K562 (cell line): ENCODE data around the gene MYOM1. TPM values are rescaled to one million over a fixed set of nuclear protein-coding genes. Genes with fewer than 3 reads are reported as not detected.

ENCODE experiments used
- BRD4 ChIP-seq: fragments of 200-600 bp; sonication (generic); IDR thresholded peaks from 2 replicates; pipeline ENCODE4 v1.6.1; 2017; ENCODE audit warnings: inconsistent platforms
- JUND ChIP-seq, 2 experiments: IDR thresholded peaks; 2 replicates in 1 of 2; 3 replicates in 1 of 2; pipeline ENCODE4 v1.6.1; 2011; ENCODE audit warnings: borderline replicate concordance in 2 of 2, low read depth in 2 of 2, low read length in 2 of 2, improper control_type of control experiment in 1 of 2, missing biosample characterization in 1 of 2, missing genetic modification characterization in 1 of 2, missing genetic modification reagents in 1 of 2
- MAFF ChIP-seq: IDR thresholded peaks from 2 replicates; pipeline ENCODE4 v1.6.1; 2012; ENCODE audit warnings: low read length, improper control_type of control experiment
- NR2C1 ChIP-seq, 2 experiments: fragments of 450-650 bp; IDR thresholded peaks; 2 replicates each; pipeline ENCODE4 v1.6.1; 2017; ENCODE audit warnings: mild to moderate bottlenecking in 2 of 2, antibody characterized with exemption in 1 of 2, inconsistent platforms in 1 of 2, missing compliant biosample characterization in 1 of 2, missing genetic modification characterization in 1 of 2
- NUFIP1 ChIP-seq: fragments of 450-650 bp; IDR thresholded peaks from 2 replicates; pipeline ENCODE4 v1.6.1; 2018; ENCODE audit not compliant: partially characterized antibody
- PYGO2 ChIP-seq: fragments of 450-650 bp; IDR thresholded peaks from 2 replicates; pipeline ENCODE4 v1.6.1; 2016; ENCODE audit warnings: mild to moderate bottlenecking, missing genetic modification characterization, moderate library complexity, missing compliant biosample characterization
- TRIM24 ChIP-seq, 2 experiments: fragments of 450-650 bp; IDR thresholded peaks; 2 replicates each; pipeline ENCODE4 v1.6.1; 2016
- ZNF644 ChIP-seq: fragments of 200-800 bp; sonication (Bioruptor generic); IDR thresholded peaks from 2 replicates; pipeline ENCODE4 v1.6.1; 2016; ENCODE audit warnings: low read depth, missing genetic modification characterization, missing compliant biosample characterization
- polyA plus RNA-seq, 8 experiments: library from polyadenylated mRNA; depleted of rRNA in 4 of 8; stranded (reverse) in 5 of 8; unstranded in 3 of 8; fragments of >200 nt; fragmentation: Nextera tagmentation in 2 of 8; fragmentation: Illumina TruSeq in 1 of 8; extraction: Ambion mirVana in 2 of 8; extraction: Trizol in 1 of 8; gene quantifications; 2 replicates each; pipeline versions ENCODE4 v1.2.1 to v1.2.3, GENCODE V29; 2011 to 2014; ENCODE audit warnings: inconsistent platforms in 1 of 8, missing spikeins in 1 of 8
- total RNA-seq, 7 experiments: library from RNA; depleted of rRNA in 6 of 7; stranded (reverse); fragments of >200 nt in 6 of 7; fragmentation: Illumina TruSeq in 2 of 7; extraction: Trizol in 2 of 7; gene quantifications; 2 replicates each; pipeline versions ENCODE4 v1.2.1 to v1.2.3, GENCODE V29; 2011 to 2021; ENCODE audit warnings: low replicate concordance in 1 of 7
- TF ChIP-seq, protein P1 (sequence below): sonication (generic); formaldehyde crosslinking; IDR thresholded peaks from 2 replicates; pipeline ENCODE4 v1.8.0; 2022; ENCODE audit warnings: missing genetic modification reagents, mild to moderate bottlenecking, borderline replicate concordance
- TF ChIP-seq, protein P2 (sequence below), 2 experiments: fragments of 450-650 bp; IDR thresholded peaks; 2 replicates each; pipeline ENCODE4 v1.6.1; 2018; ENCODE audit warnings: mild to moderate bottlenecking in 2 of 2, low read depth in 1 of 2; ENCODE audit not compliant: partially characterized antibody in 2 of 2
- TF ChIP-seq, protein P3 (sequence below), 2 experiments: fragments of 450-650 bp; conservative IDR thresholded peaks; 2 replicates each; pipeline ENCODE4 v1.6.1; 2017; ENCODE audit warnings: mild to moderate bottlenecking in 2 of 2, moderate library complexity in 2 of 2
- TF ChIP-seq, protein P4 (sequence below): sonication (generic); formaldehyde crosslinking; IDR thresholded peaks from 2 replicates; pipeline ENCODE4 v1.8.1; 2023; ENCODE audit warnings: mild to moderate bottlenecking, missing genetic modification reagents
- TF ChIP-seq, protein P5 (sequence below), 2 experiments: fragments of 250-450 bp in 1 of 2; fragments of 450-650 bp in 1 of 2; sonication (Bioruptor Pico) in 1 of 2; IDR thresholded peaks; 2 replicates each; pipeline versions ENCODE4 v1.6.1 to v1.8.0; 2016 to 2021; ENCODE audit warnings: mild to moderate bottlenecking in 2 of 2, moderate library complexity in 2 of 2, missing compliant biosample characterization in 1 of 2, missing genetic modification characterization in 1 of 2

The MYOM1 gene
- total and polyA plus RNA-seq, 9 of the 15 experiments (the other 6 are each of a cell fraction or from before 2014, with no cell fraction given) = 0.01 to 0.62 (median 0.25) TPM

DNA sequence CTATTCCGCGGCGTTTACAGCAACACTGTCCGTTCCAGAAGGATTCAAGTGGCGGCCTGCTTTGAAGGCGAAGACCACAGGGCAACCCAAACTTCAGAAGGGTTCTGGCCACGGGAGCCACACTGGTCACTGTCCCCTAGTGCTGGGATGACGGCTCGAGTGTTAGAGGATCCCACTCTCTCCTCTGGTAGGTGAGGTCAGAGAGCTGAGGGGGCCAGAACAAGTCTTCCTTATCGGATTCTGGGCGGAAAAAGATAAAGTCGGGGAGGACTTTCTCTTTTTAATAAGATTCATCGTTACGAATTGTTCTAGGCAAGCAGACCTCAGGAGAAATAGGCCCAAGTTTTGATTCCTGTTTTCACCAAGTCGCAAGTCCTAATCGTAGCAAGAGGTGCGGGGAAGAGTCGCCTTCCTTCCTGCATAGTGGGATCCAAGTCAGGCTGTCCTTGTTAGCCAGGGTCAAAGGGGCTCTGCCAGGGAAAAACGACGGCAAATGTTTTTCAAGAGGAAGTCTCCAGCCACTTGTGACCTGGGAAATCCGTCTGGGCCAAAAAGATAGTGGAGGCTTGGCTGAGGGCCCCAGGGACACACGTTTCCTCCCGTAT, 27.0 kb upstream of the MYOM1 start (continued):
- TF ChIP-seq, protein P1, sequence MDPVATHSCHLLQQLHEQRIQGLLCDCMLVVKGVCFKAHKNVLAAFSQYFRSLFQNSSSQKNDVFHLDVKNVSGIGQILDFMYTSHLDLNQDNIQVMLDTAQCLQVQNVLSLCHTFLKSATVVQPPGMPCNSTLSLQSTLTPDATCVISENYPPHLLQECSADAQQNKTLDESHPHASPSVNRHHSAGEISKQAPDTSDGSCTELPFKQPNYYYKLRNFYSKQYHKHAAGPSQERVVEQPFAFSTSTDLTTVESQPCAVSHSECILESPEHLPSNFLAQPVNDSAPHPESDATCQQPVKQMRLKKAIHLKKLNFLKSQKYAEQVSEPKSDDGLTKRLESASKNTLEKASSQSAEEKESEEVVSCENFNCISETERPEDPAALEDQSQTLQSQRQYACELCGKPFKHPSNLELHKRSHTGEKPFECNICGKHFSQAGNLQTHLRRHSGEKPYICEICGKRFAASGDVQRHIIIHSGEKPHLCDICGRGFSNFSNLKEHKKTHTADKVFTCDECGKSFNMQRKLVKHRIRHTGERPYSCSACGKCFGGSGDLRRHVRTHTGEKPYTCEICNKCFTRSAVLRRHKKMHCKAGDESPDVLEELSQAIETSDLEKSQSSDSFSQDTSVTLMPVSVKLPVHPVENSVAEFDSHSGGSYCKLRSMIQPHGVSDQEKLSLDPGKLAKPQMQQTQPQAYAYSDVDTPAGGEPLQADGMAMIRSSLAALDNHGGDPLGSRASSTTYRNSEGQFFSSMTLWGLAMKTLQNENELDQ (CRISPR knock-in tag) = peak; percentile 45; the same call in 1 of the 2 replicates
- TF ChIP-seq, protein P2, sequence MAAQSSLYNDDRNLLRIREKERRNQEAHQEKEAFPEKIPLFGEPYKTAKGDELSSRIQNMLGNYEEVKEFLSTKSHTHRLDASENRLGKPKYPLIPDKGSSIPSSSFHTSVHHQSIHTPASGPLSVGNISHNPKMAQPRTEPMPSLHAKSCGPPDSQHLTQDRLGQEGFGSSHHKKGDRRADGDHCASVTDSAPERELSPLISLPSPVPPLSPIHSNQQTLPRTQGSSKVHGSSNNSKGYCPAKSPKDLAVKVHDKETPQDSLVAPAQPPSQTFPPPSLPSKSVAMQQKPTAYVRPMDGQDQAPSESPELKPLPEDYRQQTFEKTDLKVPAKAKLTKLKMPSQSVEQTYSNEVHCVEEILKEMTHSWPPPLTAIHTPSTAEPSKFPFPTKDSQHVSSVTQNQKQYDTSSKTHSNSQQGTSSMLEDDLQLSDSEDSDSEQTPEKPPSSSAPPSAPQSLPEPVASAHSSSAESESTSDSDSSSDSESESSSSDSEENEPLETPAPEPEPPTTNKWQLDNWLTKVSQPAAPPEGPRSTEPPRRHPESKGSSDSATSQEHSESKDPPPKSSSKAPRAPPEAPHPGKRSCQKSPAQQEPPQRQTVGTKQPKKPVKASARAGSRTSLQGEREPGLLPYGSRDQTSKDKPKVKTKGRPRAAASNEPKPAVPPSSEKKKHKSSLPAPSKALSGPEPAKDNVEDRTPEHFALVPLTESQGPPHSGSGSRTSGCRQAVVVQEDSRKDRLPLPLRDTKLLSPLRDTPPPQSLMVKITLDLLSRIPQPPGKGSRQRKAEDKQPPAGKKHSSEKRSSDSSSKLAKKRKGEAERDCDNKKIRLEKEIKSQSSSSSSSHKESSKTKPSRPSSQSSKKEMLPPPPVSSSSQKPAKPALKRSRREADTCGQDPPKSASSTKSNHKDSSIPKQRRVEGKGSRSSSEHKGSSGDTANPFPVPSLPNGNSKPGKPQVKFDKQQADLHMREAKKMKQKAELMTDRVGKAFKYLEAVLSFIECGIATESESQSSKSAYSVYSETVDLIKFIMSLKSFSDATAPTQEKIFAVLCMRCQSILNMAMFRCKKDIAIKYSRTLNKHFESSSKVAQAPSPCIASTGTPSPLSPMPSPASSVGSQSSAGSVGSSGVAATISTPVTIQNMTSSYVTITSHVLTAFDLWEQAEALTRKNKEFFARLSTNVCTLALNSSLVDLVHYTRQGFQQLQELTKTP (IDR thresholded peaks at IDR 0.05; ENCODE audit: low read depth in 1 of 2, partially characterized antibody in 2 of 2) = peak; percentile 47 to 59
- TF ChIP-seq BRD4 (peak; percentile 25; the same call in 1 of the 2 replicates), TRIM24 (IDR thresholded peaks at IDR 0.05) (peak; percentile 44 to 64; a peak in 3 of 4 replicates), PYGO2 (0 out of 2 replicates have a peak, but pooled peaks have one; percentile 52), NR2C1 (IDR thresholded peaks at IDR 0.05) (no peak), NR2C1 (tag; IDR thresholded peaks at IDR 0.05) (peak; percentile 81; the same call in 1 of the 2 replicates), NUFIP1 (no peak), ZNF644 (tag) (0 out of 2 replicates have a peak, but pooled peaks have one; percentile 71), MAFF (peak; percentile 32; the same call in 1 of the 2 replicates), JUND (IDR thresholded peaks at IDR 0.05; ENCODE audit: borderline replicate concordance, low read depth, low read length) (peak; percentile 86), JUND (tag; IDR thresholded peaks at IDR 0.05; ENCODE audit: borderline replicate concordance, low read depth, low read length) (peak; percentile 77; the same call in 2 of the 3 replicates)
- TF ChIP-seq, protein P3, sequence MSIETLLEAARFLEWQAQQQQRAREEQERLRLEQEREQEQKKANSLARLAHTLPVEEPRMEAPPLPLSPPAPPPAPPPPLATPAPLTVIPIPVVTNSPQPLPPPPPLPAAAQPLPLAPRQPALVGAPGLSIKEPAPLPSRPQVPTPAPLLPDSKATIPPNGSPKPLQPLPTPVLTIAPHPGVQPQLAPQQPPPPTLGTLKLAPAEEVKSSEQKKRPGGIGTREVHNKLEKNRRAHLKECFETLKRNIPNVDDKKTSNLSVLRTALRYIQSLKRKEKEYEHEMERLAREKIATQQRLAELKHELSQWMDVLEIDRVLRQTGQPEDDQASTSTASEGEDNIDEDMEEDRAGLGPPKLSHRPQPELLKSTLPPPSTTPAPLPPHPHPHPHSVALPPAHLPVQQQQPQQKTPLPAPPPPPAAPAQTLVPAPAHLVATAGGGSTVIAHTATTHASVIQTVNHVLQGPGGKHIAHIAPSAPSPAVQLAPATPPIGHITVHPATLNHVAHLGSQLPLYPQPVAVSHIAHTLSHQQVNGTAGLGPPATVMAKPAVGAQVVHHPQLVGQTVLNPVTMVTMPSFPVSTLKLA (conservative IDR thresholded peaks at IDR 0.05) = no peak
- TF ChIP-seq, protein P4, sequence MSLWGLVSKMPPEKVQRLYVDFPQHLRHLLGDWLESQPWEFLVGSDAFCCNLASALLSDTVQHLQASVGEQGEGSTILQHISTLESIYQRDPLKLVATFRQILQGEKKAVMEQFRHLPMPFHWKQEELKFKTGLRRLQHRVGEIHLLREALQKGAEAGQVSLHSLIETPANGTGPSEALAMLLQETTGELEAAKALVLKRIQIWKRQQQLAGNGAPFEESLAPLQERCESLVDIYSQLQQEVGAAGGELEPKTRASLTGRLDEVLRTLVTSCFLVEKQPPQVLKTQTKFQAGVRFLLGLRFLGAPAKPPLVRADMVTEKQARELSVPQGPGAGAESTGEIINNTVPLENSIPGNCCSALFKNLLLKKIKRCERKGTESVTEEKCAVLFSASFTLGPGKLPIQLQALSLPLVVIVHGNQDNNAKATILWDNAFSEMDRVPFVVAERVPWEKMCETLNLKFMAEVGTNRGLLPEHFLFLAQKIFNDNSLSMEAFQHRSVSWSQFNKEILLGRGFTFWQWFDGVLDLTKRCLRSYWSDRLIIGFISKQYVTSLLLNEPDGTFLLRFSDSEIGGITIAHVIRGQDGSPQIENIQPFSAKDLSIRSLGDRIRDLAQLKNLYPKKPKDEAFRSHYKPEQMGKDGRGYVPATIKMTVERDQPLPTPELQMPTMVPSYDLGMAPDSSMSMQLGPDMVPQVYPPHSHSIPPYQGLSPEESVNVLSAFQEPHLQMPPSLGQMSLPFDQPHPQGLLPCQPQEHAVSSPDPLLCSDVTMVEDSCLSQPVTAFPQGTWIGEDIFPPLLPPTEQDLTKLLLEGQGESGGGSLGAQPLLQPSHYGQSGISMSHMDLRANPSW (CRISPR knock-in tag) = 0 out of 2 replicates have a peak, but pooled peaks have one; percentile 70
- TF ChIP-seq, protein P5, sequence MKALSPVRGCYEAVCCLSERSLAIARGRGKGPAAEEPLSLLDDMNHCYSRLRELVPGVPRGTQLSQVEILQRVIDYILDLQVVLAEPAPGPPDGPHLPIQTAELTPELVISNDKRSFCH (CRISPR knock-in tag; IDR thresholded peaks at IDR 0.05) = no peak
- TF ChIP-seq, protein P5 (tag; IDR thresholded peaks at IDR 0.05) = peak; percentile 64
